ENCODE results near the gene VGLL4.

DNA sequence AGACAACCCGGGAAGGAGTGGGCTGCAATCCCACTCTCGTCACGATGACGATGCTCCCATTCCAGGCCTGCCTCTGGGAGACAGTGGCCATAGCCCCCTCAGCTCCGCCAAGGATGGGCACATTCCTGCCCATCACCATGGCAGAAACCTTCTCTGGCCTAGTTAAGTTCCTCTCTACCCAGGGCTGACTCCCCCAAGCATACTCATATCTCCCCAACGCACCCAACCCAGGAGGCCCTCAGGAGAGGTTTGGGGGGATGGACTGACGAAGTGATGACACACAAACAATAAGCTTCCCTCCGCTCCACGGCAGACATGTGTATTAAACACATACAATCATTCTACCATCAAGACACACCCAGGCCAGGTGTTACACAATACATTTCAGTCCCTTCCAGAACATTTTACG lies 60.1 kb downstream of the VGLL4 start:
- TF ChIP-seq EZH2 (IDR thresholded peaks at IDR 0.05; ENCODE audit: insufficient read depth, poor library complexity, severe bottlenecking) (no peak), EZH2phosphoT487 (IDR thresholded peaks at IDR 0.05; ENCODE audit: insufficient read depth, low read depth) (no peak)

All from GM23248 (cell line).